Measurements from ENCODE around the gene PSMC3IP.

GRCh38 chr17:42581744-42582270 lies 4.3 kb upstream of the PSMC3IP start:
- TF ChIP-seq CTCF (conservative IDR thresholded peaks at IDR 0.05; ENCODE audit: low read depth, low read length) (no peak), CHD1 (IDR thresholded peaks at IDR 0.05; ENCODE audit: low read depth, low read length) (no peak), RAD21 (IDR thresholded peaks at IDR 0.05; ENCODE audit: low read length) (no peak), POLR2A (IDR thresholded peaks at IDR 0.05; ENCODE audit: low read depth, low read length) (no peak), ELK1 (IDR thresholded peaks at IDR 0.05; ENCODE audit: borderline replicate concordance, low read depth, low read length) (no peak)
